Colon (tissue), 2 donors: Measurements from ENCODE around the gene ACSBG1.
"Not testable (repeated sequence)": the region's sequence is repeated elsewhere in the genome, so short reads cannot be mapped to it uniquely, and the experiment has no call there.

Experiments used
- FAIRE-seq: peaks from 2 replicates; lab custom pipeline; 2012; peaks lifted over from hg19 to GRCh38; lab: Jason Lieb, UNC
- donor health status: control.
- donor health status: control.

The ACSBG1 gene

GRCh38 chr15:78162038-78162437 is 72.3 kb downstream of the ACSBG1 start:
- no peak for FAIRE-seq

- FAIRE-seq: no peak
Measured at GRCh38 chr15:78159395-78159794, 75.0 kb downstream of the ACSBG1 start.

- no peak for FAIRE-seq
Measured at GRCh38 chr15:78157203-78157602, 77.2 kb downstream of the ACSBG1 start.

- no peak for FAIRE-seq
Measured at GRCh38 chr15:78156653-78157052, 77.7 kb downstream of the ACSBG1 start.

GRCh38 chr15:78155355-78155939 is 78.9 kb downstream of the ACSBG1 start:
- FAIRE-seq: no peak

- FAIRE-seq: no peak
Measured at GRCh38 chr15:78154955-78155354, 79.4 kb downstream of the ACSBG1 start.

GRCh38 chr15:78151075-78151474 is 83.3 kb downstream of the ACSBG1 start:
- not testable (repeated sequence) for FAIRE-seq

GRCh38 chr15:78149805-78150751 is 84.3 kb downstream of the ACSBG1 start:
- FAIRE-seq: no peak

GRCh38 chr15:78149068-78149804 is 85.1 kb downstream of the ACSBG1 start, which contains the start of gene IDH3A:
IDH3A (plus strand) TSS chr15:78149362; CDS start chr15:78149404, 42 bp downstream.
- FAIRE-seq: no peak

- FAIRE-seq: no peak
Measured at GRCh38 chr15:78148392-78149067, 85.8 kb downstream of the ACSBG1 start.

GRCh38 chr15:78147566-78147965 is 86.8 kb downstream of the ACSBG1 start:
- no peak for FAIRE-seq

GRCh38 chr15:78146425-78147154 is 87.8 kb downstream of the ACSBG1 start:
- no peak for FAIRE-seq

- no peak for FAIRE-seq
Measured at GRCh38 chr15:78142332-78142731, 92.0 kb downstream of the ACSBG1 start.

GRCh38 chr15:78140292-78140691 is 94.1 kb downstream of the ACSBG1 start:
- no peak for FAIRE-seq

GRCh38 chr15:78139578-78139977 is 94.8 kb downstream of the ACSBG1 start:
- no peak for FAIRE-seq

GRCh38 chr15:78133801-78134200 is 100.6 kb downstream of the ACSBG1 start:
- no peak for FAIRE-seq

- no peak for FAIRE-seq
Measured at GRCh38 chr15:78131295-78132061, 102.9 kb downstream of the ACSBG1 start, which contains the start of gene CIB2. CIB2 (minus strand) TSS chr15:78131445; CDS start chr15:78131215, 230 bp downstream.

- FAIRE-seq: no peak
Measured at GRCh38 chr15:78130466-78131294, 103.7 kb downstream of the ACSBG1 start.

- no peak for FAIRE-seq
Measured at GRCh38 chr15:78129751-78130287, 104.5 kb downstream of the ACSBG1 start.
